Measurements from ENCODE around the gene PALD1.
A peak's percentile ranks its signal among the peaks of the same experiment; 100 is the strongest.

Gene PALD1

DNA sequence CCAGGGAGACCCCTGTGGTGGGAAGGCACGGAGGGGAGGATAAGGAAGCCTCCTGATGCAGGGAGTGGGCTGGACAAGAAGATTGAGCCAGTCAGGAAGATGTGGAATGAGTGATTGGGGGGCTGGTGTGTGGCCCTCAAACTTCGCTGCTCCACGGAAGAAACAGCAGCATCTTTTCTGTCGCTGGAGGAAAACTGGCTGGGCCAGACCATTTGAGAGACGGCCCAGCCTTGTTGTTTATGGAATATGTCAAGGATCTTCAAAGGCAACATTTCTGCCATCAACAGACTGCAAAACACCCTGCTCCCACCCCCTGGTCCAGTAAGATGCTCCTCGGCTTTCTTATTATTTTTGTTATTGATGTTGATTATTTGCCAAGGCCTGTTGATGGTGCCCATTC is 29.4 kb downstream of the PALD1 start:
- no peak for DNase-seq

DNA sequence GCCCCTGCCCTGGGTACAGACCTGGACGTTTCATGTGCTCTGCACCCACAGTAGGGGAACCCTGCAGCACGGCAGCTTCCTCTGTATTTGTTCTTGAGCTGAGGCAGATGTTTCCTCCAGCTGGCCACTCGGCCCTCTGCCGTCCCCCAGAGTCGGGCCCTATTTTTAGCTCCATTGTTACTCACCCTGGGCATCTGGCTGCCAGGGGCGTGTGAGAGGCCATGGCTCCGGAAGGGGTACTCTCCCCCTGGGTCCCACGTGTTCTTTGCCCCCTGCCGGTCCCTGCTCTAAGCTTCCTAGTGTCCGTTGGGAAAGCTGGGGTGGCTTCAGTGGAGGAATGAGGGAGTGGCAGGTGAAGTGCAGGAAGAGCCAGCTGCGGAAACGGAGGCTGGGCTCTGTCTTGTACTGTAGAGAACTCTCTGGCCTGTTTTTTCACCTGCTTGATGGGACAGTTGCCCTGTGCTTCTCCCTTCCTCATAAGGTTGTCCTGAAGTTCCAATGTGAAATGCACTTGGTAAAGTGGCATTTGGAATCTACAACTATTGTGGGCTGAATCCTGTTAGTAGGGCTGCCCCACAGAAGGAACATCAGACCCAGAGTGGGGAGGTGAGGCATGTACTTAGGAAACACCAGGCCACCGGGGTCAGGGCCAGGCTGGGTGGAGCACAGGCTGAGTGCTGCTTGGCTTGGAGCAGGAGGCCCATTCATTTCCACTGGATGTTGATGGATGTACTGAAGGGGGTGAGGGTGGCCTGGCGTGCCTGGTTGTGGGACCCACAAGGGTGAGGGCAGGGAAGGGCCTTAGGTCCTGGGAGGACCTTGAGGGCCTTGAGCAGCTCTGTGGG is 30.6 kb downstream of the PALD1 start:
- peak; percentile 37 for DNase-seq

DNA sequence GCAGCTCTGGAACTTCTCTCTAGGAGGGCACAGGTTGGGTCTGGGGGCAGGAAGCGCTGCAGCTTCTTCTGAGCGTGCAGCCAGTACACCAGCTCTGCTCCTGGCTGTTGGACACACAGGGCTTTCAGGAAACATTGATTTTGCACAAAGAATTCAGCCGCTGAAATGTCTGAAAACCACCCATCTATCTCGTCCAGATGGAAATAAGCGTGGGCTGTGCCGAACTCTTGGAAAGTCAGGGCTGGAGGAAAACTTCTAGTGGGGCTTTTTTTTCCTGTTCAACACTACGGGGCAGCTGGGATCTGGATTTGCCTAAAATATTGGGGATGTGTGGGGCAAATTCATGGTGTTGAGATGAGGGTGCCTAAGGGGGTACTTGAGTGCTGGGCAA is 31.2 kb downstream of the PALD1 start:
- no peak for DNase-seq

DNA sequence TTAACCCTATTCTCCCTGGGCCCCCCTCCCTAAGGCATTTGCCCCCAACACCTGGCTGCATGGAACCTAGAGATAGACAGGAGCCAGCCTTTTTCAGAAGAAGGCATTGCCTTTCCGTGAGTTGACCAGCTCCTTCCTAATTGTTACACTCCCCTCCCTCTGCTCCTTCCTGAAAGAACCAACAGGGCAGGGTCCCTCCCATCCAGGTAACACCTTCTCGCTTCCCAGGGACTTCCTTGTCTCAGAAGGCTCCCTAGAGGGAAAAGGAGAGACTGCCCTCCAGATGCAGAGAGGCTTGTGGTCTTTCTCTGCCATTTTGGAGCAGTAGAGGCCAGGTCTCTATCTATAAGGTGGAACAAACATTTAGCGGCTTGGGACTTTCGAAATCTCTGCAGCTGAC is 31.9 kb downstream of the PALD1 start:
- no peak for DNase-seq

DNA sequence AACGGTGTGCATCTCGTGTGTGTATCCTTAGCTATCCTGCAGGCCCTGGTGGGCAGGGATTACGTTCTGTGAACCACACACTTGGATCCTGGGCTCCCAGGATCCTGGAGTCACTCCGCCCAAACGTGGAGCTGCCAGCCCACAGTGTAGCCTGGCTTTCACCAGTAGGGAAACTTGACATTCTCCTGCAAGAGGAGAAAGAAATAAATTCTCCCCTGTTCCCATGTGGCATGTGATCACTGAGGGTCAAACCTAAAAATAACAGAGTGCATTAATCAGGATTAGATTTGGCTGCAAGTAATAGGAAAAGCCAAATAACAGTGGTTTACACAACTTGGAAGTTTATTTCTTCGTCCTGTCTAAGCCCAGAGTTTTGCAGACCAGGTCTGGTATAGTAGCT is 32.3 kb downstream of the PALD1 start:
- DNase-seq = no peak

DNA sequence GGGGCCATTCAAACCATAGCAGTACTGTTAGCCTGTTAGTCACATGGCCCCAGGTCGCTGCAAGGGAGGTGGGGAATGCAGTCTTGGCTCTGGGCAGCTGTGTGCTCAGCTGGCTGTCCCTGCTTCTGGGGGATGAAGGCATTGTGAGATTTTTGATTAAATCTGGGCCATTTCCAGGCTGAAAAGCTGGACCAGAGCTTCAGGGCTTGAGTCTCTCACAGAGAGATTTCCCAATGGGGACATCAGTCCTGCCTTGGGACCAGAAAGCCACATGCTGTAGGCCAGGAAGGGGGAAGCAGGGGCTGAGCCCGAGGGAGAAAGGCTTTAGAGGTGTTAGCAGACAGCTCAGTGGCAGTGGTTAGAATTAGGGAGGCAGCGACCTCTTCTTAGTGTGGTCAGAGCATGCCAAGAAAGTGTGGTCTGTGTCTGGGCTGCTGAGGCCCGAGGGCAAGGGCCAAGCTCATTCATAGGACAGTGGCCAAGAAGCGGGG is 33.6 kb downstream of the PALD1 start:
- DNase-seq = no peak

DNA sequence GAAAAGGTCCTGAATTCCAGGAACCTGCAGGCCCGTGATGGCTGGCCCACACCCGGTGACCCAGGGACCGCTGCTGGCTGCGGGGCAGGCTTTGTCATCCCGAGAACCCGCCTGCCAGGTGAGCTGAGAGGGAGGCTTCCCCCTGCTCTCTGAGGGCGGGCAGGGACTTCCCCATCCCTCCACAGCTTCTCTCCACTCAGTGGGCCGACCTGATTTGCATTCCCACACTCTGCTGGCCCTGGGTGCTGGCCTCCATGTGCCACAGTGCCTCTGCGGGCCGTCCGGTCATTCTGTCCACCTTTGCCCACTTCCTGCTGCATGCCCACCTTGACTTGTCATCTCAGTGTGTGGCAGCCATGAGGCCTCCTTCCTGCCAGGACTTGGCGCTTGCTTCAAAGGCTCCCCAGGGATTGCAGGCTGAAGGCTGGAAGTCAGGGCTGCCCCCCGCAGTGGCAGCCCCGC is 35.3 kb downstream of the PALD1 start:
- DNase-seq = peak; percentile 32

DNA sequence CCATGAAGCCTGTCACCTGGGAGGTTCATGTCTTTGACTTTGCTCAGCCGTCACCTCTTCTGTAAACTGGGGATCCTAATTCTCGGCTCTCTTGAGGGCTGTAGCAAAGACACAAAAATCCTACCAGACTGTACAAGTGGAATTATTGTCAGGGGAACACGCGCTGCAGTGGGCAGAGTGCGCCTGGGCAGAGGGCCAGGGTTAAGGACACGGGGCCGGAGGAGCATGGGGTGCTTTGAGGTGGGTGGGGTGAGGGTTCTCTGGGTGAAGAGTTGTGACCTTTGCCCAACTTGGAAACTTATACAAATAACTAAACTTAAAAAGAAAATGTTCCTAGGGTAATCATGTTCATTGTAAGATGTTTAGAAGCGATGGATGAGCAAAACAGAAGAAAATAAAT is 36.0 kb downstream of the PALD1 start:
- no peak for DNase-seq

DNA sequence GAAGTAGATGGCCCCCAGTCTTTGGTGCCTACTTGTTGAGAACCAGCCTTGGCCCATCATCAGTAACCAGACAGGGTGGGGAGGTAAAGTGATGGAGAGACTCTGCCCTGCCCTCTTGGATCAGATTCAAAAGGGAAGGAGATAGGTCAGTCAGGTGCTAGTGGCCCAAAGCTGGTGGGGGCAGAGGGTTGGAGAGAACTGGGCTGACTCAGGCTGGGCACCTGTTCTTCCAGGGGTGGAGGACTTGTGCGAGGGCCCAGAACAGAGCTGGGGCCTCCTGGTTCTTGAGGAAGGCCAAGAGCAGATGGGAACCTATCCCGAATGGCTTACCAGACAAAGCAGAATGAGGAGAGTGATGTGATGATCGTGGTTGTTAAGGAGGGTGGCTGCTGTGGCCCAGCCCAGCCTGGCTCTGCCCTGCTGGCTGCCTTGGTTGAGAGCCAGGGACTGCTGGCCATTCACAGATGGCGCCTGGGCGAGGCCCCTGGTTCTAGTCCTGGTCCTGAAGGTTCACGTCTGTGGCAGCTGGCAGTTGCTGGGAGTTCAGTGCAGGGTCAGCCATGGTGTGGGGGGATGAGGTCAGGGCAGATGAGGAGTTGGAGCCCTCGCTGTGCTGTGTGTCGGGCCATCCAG is 36.6 kb downstream of the PALD1 start:
- DNase-seq = no peak

DNA sequence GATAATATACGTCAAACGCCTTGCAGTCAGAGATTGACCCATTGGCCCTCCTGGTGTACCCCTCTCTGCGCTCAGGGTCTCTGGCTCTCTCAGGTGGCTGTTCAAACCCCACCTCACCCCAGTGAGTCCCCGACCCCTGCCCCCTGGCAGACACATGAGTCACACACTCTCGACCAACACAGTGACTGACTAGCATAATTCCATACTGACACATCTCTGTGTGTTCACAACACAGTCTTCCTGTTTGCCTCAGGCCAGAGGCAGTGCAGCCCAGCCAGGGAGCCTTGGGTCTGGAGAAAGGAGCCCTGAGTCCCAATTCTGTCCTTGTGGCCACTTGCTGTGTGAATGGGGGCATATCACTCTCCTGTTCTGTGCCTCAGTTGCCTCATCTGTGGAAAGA is 40.1 kb downstream of the PALD1 start:
- peak; percentile 36 for DNase-seq

DNA sequence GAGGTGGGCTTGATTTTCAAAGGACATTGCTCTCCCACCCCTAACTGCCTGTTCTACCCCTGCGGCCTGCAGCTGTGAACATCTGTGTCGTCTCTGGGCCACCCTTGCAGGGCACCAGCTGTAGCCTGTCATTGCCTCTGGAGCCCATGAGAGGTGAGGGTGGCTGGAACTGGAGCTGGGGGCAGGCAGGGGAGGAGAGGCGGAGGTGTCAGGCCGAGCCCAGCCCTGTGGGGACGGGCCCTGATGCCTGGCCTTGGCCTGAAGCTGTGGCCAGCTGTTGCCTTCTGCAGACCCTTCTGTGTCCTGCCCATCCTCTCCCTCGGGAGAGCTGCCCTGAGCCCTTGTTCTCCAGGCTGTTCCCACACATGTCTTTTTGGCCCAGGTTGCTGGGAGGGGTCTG is 44.5 kb downstream of the PALD1 start:
- no peak for DNase-seq

DNA sequence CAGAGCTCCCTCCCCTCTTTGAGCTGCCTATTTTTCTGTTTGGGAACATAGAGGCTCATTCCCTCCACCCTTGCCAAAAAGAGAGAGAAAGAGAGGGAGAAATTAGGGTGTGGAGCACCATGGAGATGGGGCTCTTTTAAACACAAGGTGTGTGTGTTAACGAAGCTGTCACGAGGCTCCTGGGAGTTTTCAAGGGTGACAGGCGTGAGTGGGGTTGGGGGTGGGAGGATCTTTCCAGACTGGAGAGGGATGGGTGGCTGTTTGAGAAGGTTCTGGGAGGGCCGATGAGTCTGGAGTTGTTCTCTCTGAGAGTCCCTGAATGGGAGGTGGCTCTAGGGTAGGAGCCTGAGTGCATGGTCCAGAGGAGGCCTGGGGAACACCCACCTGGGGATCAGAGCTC is 45.0 kb downstream of the PALD1 start:
- DNase-seq = no peak

DNA sequence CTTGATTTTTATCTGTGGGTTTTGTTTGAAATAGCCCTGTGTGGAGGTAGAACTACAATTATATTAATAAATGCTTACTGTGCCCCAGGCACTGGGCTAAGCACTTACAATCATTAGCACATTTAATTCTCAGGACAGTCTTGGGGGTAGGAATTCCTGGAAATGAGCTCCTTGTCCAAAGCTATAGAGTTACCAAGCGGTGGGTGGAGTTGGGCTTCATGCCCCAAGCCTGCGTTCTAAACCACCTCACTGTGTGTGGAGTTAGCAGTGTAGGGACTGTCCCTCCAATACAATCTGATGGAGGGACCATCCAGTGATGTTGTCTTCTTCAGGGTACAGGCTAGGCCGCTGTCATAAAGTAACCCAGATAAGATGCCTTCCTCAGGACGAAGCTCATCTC is 49.7 kb downstream of the PALD1 start:
- DNase-seq = no peak

DNA sequence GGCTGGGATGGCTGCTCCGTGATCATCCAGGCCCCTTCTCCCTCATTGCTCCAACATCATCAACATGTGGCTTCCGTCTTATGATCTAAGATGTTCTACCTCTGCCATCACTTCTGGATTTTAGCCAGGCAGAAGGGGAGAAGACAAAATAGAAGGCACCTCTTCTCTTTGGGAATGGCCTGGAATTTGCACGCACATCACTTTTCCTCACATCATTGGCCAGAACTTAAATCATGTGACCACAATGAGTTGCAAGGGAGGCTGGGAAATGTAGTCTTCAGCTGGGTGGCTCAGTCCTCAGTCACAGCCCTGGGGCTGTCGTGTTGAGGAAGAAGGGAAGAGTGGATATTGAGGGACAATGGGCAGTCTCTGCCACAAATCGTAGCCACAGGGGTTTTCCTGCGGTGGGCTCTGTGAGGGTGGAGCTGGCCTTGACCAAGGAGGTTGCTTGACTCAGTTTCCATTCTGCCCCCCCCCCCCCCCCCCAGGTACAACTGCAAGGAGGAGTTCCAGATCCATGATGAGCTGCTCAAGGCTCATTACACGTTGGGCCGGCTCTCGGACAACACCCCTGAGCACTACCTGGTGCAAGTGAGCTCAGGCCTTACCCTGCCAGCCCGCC is 50.3 kb downstream of the PALD1 start:
- peak; percentile 68 for DNase-seq

DNA sequence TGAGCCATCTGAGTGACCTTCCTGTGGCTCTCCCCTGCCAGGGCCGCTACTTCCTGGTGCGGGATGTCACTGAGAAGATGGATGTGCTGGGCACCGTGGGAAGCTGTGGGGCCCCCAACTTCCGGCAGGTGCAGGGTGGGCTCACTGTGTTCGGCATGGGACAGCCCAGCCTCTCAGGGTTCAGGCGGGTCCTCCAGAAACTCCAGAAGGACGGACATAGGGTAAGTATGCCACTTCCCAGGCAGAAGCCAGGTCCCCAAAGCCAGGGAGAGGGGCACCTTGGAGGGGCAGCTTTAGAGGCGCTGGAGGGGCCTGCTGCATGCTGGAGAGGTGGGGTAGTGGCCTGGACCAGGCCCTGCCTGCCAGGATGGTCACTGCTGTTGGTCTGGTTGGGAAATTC is 51.3 kb downstream of the PALD1 start:
- no peak for DNase-seq

DNA sequence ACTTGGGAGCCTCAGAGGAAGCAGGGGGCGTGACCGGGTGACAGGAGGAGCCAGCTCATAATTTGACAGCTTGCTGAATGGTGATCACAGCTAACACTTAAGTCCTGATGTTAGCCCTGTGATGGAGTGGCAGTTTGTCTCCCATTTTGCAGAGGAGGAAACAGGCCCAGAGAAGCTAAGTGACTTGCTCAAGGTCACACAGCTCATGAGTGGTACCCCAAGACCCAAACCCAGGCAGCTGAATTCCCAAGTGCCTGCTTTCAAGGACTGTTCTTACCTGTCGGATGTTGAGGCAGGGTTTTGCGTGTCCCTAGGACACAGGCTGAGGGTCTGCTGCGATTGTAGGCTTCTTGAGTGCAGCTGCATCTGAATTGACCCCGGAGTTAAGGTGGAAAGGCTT is 51.7 kb downstream of the PALD1 start:
- DNase-seq = no peak

DNA sequence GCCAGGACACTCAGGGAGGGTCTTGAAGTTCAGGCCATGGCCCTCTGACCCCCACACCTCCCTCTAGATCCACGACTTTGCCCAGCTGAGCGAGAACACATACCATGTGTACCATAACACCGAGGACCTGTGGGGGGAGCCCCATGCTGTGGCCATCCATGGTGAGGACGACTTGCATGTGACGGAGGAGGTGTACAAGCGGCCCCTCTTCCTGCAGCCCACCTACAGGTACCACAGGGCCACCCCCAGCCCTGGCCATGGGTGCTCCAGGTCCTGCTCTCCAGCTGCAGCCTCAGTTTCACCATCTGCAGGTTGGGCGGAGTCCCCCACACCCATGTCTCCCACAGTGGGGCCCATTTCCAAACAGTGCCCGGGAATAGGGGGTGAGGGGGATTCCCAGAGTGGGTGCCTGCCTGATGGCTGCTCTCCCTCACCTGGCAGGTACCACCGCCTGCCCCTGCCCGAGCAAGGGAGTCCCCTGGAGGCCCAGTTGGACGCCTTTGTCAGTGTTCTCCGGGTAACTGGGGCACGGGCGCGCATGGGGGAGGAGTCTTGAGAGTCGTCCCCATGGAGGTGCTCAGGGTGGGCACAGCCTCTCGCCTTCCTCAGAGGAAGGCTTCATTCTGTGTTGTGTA is 54.1 kb downstream of the PALD1 start:
- no peak for DNase-seq

DNA sequence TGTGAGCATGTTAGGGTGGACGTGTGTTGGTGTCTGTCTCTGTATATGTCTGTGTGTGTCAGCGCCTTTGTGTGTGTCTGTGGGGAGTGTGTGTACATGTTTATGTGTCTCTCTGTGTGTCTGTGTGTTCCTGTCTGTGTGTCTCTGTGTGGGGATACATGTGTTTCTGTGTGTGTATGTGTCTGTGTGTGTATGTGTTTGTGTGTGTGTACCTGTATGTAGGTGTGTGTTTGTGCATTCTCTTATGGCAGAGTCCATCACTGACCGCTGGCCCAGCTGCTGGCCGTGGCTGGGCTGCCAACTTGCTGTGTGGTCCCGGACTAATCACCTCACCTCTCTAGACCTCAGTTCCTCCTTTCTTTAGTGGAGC is 54.6 kb downstream of the PALD1 start:
- no peak for DNase-seq

DNA sequence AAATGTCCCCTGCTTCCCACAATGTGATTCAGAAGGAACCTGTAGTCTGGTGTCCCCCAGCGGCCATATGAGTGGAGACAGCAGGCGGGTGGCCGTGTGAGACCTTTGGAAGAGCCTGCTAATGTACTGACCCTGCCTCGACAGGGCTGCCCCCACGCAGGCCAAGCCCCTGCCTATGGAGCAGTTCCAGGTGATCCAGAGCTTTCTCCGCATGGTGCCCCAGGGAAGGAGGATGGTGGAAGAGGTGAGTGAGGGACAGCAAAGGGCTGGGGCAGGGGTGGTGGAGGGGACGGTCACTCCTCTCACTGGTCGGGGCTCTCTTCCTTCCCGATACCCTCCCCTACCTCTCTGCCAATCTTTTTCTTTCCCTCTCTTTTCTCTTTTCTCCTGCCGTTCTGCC is 55.7 kb downstream of the PALD1 start:
- no peak for DNase-seq

DNA sequence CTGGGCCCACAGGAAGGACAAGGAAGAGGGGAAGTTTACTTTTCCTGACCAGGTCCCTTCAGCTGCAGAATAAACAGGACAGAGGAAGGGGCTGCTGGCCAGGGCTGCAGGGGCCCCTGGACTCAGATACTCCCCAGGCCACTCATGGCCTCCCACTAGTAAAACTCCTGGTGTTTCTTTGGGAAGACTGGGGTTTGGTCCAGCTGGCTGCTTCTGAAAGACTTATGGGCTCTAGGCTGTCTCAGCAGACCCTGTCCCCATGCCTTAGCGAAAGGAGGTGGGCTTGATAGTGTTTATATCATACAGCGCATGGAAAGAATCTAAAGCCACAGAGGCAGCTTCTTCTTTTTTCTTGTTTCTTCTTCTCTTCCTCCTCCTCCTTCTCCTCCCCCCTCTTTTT is 56.4 kb downstream of the PALD1 start:
- DNase-seq = no peak

DNA sequence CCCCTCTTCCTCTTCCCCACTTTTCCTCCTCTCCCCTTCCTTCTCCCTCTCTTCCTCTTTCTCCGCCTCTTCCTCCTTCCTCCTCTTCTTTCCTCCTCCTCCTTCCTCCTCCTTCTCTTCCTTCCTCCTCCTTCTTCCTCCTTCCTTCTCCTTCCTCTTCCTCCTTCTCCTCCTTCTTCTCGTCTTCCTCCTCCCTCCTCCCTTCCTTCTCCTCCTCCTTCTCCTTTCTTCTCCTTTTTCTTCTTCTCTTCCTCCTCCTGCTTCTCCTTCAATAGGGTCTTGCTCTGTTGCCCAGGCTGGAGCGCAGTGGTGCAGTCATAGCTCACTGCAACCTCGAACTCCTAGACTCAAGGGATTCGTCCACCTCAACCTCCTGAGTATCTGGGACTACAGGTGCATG is 56.9 kb downstream of the PALD1 start:
- no peak for DNase-seq

DNA sequence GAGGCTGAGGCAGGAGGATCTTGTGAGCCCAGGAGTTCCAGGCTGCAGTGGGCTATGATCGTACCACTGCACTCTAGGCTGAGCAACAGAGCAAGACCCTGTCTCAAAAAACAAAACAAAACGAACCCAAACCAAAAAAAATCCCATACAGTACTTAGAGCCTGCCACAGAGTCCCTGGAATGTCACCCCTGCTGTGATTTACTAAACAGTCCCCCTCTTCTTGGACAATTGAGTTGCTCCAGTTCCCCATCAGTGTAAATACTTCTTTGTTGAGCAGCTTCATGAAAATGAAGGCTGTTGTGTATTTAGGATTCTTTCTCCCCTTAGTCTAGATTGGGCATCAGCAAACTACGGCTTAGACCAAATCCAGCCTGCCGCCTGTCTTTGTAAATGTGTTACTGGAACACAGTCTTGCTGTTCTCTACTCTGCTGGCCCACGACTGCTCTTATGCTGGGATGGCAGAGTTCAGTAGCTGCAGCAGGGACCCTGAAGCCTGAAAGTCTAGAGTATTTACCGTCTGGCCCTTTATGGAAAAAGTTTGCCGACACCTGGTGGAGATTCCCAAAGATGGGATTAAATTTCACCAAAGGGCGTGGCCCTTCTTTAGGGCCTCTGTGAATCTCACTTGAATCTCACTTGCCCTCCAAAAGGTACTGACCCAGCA is 57.8 kb downstream of the PALD1 start:
- peak; percentile 26 for DNase-seq

Data from fibroblast of skin of scalp (primary cell).